GM18526 (cell line): ENCODE results near the gene TAS2R41.

Experiments
- POLR2A ChIP-seq: IDR thresholded peaks from 3 replicates; pipeline ENCODE4 v1.6.1; 2011; ENCODE audit not compliant: insufficient read length; ENCODE audit errors: extremely low read depth

TAS2R41 gene

GRCh38 chr7:143503261-143503660 is 25.6 kb downstream of the TAS2R41 start:
- TF ChIP-seq POLR2A, result no peak

- no peak for TF ChIP-seq POLR2A
Measured at GRCh38 chr7:143504215-143504936, 26.7 kb downstream of the TAS2R41 start.

GRCh38 chr7:143504937-143505297 is 27.2 kb downstream of the TAS2R41 start:
- no peak for TF ChIP-seq POLR2A

- no peak for TF ChIP-seq POLR2A
Measured at GRCh38 chr7:143505838-143506237, 28.2 kb downstream of the TAS2R41 start.

- no peak for TF ChIP-seq POLR2A
Measured at GRCh38 chr7:143507094-143507518, 29.4 kb downstream of the TAS2R41 start.

- TF ChIP-seq POLR2A, result no peak
Measured at GRCh38 chr7:143507534-143508055, 29.9 kb downstream of the TAS2R41 start.

GRCh38 chr7:143510854-143511592 is 33.4 kb downstream of the TAS2R41 start:
- no peak for TF ChIP-seq POLR2A

GRCh38 chr7:143511593-143512047 is 33.9 kb downstream of the TAS2R41 start:
- TF ChIP-seq POLR2A, result no peak

- no peak for TF ChIP-seq POLR2A
Measured at GRCh38 chr7:143512488-143513340, 35.0 kb downstream of the TAS2R41 start.

GRCh38 chr7:143514487-143514886 is 36.8 kb downstream of the TAS2R41 start:
- no peak for TF ChIP-seq POLR2A

GRCh38 chr7:143514995-143515735 is 37.5 kb downstream of the TAS2R41 start:
- no peak for TF ChIP-seq POLR2A

GRCh38 chr7:143516981-143517380 is 39.3 kb downstream of the TAS2R41 start:
- TF ChIP-seq POLR2A, result no peak

GRCh38 chr7:143518521-143518920 is 40.8 kb downstream of the TAS2R41 start:
- TF ChIP-seq POLR2A, result no peak

GRCh38 chr7:143518941-143519340 is 41.3 kb downstream of the TAS2R41 start:
- no peak for TF ChIP-seq POLR2A
